GM18909 (cell line): ENCODE data around the gene PEPD.

Source experiments
- ATAC-seq: cut with Tn5 transposase; IDR thresholded peaks from one replicate; pipeline ENCODE4 v1.9.1; 2021; ENCODE audit warnings: mild to moderate bottlenecking; ENCODE audit not compliant: unreplicated experiment, poor library complexity

Gene PEPD

DNA sequence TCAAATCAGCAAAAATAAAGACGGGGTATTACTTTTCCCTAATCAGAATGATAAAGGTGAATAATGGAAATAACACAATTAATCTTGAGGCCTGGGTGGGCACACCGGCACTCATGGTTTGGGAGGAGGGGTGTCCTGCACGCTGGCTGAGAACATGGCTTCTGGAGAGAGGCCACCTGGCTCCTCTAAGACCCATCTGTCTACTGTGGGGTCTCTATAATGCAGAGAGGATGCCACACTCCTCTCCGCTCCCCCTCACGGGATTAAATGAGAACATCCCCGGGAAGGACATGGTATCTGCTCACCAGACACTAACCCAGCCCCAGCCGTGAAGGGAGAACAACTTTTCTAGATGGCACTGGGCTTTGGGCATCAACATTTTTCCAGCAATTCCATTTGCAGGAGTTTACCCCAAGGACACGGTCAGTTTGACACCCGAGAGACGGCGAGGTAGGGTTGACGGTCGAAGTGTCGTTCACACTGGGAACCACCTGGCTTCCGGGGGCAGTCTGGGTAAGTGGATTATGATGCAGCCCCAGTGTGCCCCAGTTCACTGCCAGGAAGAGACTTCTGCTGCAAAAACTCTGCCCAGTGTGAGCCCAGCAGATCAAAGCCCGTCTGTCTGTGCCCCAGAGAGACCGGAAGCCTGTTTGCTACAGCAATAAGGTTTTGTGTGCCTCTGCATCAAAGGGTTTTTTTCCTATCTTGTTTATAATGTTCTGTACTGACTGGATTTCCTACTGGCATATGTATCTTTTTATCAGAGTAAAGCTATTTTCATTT lies 91.5 kb downstream of the PEPD start:
- no peak for ATAC-seq

DNA sequence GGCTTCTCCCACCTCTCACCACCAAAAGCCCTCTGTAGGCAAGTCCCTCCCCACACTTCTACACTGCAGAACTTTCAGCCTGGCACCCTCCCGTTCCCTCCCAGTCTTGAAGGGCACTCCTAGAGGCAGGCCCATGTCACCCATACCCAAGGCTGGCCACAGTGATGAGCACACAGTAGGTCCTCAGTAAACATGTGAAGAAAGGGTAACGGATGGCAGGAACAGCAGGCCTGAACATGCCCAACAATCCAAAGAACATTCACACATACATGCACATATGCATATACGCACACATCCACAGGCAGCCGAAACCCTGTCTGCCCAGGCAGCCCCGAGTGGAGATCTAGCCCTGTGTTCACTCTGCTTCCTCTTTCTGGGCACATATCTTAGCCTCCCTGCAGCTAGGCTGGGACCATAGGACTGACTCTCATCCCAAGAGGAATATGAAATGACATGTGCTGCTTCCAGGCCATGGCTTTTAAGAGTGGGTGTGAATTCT lies 92.9 kb downstream of the PEPD start:
- no peak for ATAC-seq

DNA sequence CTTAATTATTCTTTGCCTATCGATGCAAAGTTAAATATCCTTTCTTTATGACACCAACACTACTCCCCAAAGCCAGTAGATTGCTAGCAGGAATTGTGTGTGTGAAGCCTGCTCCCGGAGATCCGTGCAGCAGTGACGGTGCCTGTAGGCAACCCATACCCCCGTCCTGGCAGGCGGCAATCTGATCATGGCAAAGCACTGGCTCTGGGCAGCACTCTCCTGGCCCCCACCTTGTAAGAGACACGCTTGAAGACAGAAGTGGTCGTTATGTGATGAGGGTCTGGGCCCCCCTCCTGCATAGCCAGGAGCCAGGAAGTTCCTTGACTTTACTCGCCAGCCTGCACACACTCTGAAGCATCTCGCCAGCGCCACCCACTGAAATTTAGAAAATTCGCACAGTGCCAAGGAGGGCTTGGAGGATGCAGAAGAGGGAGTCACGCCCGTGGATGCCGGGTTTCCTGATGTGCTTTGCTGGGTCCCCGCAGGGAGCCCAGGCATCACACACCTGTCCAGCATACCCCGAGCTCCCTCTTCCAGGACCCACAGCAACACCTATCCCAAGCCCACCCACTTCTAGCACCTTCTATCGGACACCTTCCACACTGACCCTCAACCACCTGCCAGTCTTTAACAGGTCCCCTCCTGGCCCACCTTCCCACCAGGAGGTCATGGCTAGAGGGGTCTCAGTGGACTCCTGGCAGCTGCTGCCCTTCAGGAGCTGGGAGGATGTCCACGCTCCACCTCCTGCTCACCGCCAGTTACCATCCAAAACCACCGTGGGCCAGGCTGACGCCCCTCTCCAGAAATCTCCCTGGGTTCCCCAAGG lies 93.6 kb downstream of the PEPD start:
- no peak for ATAC-seq

DNA sequence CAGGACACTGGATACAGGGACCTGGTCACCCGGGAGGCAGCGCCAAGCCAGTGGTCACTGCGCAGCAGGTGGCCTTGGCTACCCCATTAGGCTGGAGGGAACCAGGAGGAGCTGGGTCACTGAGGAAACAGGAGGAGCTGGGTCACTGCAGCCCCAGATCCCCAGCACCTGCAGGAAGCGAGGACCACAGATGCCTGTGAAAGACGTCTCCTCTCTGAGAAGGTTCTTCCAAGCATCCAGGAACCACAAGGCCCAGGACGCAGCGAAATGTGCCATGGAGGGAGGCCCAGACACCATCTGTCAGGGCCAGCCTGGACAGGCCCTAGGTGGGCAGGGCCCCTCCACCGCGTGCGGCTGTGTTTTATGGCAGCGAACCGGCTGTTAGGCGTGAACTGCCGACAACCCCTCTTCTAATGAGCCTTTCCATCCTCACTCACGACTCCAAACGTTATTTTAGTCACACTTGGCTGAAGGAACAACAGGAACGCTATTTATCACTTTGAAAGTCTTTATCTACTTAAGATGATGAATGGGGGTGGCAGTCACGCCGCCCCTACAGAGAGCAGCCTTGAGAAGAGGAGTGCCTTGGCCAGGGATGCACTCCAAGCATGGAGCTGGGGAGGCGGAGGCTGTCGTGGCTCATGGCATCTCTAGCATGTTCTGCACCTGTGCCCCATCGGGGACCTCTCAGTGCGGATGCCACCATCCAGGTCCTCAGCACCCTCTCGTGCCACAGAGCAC lies 94.8 kb downstream of the PEPD start:
- no peak for ATAC-seq

DNA sequence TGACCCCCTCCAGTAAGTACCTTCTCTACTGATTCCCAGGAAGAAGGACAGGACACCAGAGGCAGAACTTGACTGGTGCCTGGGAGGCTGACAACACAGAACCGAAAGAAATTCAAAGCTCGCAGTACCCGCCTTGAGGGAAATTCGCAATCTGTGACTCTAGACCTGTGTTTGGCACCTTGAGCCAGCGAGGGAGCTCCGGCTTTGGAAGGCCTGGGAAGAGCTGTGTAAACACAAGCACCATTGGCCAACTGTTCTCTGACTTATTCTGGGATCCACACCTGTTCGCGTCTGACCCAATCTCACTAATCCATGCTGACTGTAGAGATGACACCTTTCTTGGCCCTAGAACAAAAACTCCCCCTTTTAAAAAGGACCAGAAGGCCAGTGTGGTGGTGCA lies 97.4 kb downstream of the PEPD start:
- no peak for ATAC-seq

DNA sequence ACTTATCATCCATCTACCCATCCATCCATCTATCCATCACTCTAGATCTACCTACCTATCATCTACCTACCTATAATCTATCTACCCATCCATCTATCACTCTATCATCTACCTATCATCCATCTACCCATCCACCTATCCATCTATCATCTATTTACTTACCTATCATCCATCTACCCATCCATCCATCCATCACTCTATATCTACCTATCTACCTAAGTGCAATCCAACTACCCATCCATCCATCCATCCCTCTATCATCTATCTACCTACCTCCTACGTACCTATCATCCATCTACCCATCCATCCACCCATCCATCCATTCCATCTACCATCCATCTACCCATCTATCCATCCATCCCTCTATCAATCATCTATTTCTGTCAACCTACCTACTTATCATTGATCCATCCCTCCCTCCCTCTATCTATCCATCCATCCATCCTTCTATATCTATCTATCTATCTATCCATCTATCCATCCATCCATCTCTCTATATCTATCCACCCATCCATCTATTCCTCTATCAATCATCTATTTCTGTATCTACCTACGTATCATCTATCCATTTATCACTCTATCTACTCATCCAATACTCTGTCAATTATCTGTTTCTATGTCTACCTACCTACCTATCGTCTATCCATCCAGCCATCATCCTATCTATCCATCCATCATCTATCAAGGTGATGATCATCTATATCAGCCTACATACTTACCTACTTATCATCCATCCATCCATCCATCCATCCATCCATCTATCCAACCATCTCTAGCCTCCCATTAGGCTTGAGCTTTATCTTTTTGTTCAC lies 99.0 kb downstream of the PEPD start:
- no peak for ATAC-seq

DNA sequence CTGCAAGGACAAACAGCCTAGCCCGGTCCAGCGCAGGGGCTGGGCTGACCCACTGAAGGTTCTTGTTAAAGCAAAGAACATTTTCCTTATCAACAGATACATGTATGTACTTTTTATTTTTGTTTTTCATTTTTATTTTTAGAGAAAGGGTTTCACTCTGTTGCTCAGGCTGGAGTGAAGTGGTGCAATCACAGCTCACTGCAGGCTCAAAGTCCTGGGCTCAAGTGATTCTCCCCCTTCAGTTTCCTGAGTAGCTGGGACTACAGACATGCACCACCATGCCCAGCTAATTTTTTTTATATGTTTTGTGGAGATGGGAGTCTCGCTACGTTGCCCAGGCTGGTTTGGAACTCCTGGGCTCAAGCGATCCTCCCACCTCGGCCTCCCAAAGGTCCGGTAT lies 100.2 kb downstream of the PEPD start:
- ATAC-seq, result no peak

DNA sequence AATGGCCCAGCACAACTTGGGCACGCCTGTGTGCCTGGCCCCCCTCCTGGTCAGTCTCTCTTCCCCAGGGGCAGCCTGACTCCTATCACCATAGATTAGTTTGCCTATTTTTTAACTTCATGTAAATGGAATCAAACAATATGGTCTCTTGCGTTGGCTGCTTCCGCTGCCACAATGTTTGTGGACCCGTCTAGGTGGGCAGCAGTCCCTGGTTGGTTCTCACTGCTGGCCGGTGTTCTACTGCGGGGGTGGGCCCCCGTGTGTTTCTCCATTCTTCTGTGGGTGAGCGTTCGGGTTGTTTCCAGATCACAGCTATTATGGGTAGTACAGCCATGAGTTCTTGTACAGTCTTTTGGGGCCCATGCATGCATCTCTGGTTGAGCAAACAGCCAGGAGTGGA lies 100.8 kb downstream of the PEPD start:
- ATAC-seq, result no peak

DNA sequence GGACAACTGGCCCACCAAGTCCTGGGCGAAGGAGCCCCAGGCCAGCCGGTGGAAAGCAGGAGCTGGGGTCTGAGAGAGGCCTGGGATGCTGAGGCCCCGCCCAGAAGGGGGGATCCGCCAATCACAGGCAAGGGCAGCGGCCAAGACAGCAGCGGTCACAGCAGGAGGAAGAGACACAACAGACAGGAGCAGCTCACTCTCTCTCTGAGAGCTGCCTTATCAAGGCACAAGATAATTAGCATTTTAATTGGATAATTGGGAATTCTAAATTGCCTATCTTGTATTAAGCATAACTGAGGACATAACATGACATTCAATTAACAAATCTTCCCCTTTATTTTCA lies 101.8 kb downstream of the PEPD start:
- ATAC-seq, result no peak

DNA sequence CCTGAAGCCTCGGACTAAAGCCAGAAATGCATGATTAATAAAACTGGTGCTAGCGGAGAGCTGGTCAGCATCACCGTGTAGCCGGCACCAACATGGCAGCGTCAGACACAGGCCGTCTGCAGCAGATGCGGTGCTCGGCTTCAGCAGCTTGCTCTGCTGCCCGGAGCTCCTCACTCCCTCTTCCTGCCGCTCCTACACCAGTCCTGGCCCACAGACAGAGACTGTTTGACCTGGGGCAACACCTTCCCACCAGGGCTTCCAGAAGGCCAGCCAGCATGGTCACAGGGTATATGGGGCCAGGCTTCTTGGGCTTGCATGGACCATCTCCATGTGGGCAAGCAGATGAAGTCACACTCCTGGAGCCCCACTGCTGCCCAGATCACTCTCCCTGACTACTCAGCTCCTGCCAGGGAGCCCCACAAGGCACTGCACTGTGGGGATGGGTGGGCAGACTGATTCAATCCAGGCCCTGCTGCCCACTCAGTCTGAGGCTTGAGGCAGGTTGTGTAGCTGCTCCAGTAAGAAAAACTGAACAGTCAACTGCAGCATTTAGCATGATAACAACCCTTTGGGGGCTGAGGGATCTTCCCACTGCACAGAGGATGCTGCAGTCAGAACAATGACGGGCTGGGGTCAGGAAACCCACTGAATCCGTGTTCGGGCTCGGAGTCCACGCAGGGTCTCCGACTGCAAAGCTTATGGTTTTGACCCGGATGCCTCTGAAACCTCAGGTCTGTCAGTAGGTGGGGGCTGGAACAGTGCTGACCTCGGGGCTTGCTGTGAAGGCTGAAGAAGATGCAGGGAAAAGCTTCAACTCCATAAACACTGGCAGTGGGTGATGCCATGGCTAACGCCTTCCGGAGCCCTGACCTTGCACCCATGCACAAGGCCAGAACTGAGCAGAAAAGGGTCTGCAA lies 102.5 kb downstream of the PEPD start:
- ATAC-seq, result no peak

DNA sequence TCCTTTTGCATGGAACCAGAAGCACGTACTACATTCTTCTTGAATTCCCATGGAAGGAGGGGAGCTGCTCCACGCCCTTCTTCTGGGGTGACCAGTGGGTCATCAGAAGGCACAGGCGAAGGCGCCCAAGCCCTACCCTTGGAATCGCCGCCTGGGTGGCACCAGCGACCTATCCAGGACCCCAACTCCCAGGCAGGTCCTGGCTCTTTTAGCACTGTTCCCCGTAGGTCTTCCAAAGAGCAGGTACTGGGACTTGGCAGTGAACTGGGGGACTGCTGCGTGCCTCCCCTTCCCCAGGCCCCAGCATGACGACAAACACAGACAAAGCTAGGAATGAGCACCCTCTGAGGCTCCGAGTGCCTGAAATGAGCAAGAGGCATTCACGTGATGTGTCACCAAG lies 103.1 kb downstream of the PEPD start:
- ATAC-seq, result no peak

DNA sequence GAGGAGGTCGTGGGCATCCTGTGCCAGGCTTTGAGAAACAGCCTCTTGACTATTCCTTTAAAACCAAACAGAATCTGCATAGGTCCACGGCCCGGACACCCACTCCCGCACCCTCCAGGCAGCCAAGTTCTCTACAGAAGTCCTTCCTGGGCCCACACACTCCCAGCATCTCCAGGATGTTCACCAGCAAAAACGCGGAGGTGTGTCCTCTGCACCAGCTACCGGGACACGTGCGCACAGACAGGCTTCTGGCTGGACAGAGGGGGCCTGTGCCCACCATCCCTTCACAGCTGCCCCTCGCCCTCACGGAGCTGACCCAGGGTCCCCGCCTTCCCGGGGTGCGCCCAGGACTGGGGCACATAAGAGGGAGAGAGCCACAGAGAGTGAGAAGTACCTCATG lies 103.8 kb downstream of the PEPD start:
- ATAC-seq, result no peak

DNA sequence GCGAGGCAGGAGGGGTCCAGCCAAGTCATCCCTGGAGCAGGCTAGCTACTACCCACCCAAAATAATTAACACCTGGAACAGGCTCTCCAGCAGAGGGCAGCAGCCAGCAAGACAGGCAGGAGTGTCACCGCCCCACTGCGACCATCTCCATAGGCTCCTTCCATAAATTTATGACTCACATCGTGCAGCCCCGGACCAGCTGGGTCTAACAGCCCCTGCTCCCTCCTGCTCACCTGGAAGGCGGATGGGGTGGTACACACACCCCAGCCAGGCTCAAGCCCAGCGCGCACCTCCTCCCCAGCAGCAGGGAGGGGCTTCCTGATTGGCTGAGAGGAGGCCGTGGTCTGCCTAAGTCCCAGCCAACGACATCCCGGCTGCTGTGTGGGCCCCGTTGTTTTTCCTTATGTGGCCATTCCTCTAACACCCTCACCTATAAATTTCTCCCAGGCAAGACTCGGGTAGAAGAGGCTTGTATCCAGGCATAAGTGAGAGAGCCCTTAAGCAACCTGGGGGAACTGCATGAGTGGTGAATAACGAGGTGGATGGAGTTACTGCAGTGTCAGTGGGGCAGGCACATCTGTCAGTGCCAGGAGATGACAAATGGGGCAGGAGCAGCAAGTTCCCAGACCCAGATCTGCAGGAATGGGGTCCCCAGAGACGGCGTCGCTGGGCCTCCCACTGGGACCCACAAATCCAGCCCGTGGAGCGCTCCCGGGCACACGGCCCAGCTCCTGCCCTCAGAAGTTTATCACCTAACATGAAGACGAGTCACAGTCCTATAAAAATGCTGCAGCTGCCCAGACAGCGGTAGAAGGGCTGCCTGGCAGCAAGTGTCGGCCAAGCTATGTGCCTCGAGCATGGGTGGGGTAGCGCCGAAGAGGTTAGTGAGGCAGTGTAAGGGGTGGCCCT lies 105.0 kb downstream of the PEPD start:
- ATAC-seq, result no peak

DNA sequence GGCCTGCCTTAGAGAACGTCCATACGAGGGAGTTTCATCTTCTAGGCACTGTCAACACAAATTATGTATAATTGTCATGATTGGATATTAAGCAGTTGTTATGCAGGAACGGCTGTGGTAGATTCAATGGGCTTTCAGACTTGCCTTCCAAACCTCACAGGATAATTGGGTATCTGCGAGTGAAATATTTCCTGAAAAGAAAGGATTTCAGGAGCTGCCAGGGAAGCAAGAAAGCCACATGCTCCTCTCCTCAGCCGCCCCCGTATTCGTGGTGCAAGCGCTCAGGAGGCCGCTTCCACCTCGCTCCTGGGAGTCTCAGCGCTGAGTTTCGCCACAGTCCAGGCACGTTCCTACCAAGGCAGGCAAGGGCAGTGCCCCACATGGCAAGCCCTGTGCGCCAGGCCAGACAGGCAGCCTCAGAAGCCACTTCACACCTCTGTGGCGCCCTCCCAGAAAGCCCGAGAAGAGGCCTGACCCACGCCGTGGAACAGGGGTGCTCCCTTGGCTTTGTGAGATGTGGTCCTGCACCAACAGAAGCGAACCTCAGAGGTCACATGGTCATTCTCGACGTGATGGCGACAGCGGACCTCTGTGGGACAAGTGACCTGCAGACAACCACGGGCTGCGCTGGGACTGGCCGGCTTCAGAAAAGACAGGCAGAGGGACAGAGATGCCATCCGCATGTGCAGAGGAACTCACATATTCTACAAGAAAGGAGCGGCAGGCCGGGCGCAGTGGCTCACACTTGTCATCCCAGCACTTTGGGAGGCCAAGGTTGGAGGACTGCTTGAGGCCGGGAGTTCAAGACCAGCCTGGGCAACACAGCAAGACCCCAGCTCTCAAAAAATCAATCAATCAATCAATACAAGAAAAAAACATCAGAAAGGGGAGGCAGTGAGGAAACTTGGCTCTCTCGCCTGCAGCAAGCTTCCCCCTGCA lies 106.7 kb downstream of the PEPD start:
- ATAC-seq, result no peak

DNA sequence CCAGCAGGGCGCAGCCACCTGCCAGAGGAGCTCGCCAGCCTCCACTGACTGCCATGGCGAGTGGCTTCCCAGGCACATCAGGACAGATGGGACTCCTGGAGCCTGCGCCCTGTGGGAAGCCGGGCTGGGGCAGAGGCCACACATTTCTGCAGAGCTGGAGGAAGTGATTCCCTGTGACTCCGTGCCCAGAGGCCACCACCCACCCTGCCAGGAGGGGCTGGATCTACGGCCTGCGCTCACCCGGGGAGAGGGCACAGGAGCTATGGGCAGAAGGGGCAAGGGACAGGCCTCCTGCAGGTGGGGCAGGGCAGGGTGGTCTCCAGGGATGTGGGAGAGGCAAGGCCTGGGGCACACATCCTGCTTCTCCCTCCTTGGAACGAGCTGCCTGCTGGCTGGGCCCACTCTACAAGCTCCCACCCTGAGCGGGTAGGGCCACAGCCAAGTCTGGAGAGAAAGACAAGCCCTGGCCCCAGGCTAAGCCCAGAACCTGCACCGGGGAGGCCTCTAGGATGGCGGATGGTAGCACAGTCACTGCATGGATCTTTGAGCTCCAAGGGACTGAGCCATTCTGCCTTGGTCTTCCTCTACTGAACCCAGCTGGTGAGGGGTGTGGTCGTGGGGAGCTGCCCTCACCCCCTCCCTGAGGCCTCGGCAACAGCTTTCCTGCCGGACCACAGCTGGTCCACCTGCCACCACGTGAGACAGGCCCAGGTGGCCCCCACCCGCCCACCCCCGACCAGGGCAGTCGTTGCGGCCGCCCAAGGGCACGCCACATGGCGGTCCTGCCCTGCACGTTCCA lies 107.5 kb downstream of the PEPD start:
- ATAC-seq, result no peak

DNA sequence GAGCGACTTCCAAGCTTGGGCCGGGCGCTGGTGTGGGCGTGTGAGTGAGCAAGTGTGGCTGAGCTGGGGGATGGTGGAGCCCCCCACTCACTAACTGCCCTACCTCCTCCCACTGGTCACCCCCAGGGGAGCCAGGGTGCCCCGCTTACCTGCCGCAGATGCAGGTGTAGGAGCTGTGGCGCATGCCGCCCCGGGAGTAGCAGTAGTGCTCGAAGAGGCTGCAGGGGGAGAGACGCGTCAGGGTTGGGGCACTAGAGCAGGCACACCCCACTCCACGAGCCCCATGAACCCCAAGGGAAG lies 108.2 kb downstream of the PEPD start:
- no peak for ATAC-seq
